ENCODE results near the gene GTPBP4.
"Not testable (repeated sequence)": the region's sequence is repeated elsewhere in the genome, so short reads cannot be mapped to it uniquely, and the experiment has no call there.

Gene GTPBP4

DNA sequence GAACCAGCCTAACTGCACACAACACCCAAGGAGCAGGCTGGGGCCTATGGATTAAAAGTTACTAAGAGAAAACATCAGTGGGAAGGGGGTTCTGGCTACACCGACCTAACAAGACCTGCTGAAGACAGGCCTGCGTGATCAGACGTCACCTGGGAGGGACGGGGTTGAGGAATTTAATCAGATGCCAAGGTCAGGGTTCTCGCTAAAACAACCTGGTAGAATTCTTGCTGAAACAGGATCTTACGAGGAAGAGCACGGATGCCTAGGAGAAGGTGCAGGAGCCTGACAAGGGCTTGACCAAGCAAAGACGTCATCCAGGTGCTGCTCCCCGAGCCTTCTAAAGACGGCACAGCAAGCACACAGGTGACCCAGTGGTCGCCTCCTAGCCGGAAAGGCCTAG, 35.9 kb downstream of the GTPBP4 start:
- no peak for DNase-seq (ENCODE audit: low read depth in 3 of 3)

DNA sequence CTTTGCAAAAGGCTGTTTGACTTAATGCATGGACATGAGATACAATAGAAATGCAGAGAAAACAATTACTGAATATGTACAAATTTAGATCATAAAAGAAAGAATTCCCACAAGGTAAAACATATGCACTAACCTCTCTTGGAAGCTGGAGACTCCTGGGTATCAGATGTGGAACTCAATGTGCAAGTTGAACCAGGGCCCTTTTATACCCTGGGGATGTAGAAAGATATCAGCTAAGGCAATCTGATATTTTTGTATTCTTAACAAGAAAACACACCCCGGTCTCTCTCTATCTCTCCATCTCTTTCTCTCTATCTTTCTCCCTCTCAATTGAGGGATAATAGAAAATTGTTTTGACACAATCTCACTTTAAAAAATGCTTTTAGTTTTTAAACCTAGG, 37.4 kb downstream of the GTPBP4 start, which contains the start of gene IDI2:
IDI2 (minus strand) TSS at position 177 of the 400 bp plus-strand sequence. CDS start 1,136 bp downstream, outside the sequence.
- DNase-seq (ENCODE audit: low read depth in 3 of 3): no peak

DNA sequence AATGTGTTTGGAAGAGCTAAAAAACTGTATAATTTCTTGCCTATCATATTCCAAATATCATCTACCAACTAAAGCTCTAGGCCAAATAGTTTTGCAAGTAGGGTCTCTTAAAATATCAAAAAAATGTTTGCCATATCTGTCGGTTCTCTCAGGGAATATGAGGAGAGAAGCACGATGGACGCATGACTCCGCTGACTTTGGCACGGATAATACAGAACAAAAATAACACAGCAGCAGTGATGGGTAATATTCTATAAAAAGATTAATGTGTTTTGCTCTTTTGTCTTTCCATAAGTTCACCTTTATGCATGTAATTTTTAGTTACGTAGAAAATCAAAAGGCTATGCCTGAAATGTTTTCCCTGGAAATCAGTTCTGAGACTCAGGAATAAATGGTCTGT, 38.3 kb downstream of the GTPBP4 start:
- no peak for DNase-seq (ENCODE audit: low read depth in 3 of 3)

DNA sequence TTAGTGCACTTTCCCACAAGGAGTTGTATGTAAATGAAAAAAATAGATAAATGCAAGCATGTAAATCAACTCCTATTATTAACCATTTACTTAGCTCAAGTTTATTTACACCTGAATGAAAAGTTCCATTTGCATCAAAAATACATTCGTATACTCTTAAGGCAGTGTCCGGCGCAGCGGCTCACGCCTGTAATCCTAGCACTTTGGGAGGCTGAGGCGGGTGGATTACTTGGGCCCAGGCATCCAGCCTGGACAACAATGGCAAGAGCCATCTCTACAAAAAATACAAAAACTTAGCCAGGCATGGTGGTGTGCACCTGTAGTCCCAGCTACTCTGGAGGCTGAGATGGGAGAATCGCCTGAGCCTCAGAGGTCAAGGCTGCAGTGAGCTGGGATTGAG, 41.6 kb downstream of the GTPBP4 start:
- DNase-seq (ENCODE audit: low read depth in 3 of 3): no peak

DNA sequence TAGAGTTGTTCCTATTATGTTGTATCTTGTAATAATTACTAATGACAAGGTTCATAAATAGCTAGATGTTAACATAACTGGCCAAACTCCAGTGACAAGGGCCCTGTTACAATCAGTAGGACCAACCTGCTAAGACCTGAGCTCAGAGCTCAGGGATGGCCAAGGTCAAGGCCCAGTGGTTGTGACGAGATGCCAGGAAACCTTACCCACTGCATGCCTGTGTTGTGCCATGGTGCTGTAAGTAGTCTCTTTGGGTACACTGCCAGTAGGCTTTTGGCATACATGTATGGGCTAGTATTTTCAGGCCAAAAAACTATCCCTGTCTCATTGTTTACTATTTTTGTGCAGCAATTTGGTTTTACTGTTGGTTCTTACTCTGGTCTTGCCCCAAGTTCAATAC, 45.4 kb downstream of the GTPBP4 start:
- DNase-seq (ENCODE audit: low read depth in 3 of 3): no peak

DNA sequence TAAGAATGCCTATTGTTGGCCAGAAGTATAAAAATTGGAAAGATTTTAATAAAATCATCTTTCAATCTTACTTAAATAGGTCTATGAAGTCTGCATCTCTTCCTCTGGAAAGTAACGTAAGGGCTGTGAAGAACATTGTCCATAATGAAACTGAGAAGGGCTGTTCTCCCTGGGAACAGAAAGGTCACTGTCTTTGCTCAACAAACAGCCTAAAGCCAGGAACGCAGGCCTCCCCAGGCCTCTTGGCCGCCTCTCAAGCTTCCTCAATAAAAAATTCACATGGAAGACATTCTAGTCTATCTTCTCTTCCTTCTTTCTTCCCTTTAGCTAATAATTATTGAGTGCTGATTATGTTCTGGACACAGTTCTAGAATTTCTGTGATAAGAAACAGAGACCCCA, 46.5 kb downstream of the GTPBP4 start:
- no peak for DNase-seq (ENCODE audit: low read depth in 3 of 3)

- DNase-seq (ENCODE audit: low read depth in 3 of 3): no peak
Observed at GRCh38 chr10:1035201-1035600, 47.0 kb downstream of the GTPBP4 start.

GRCh38 chr10:1036341-1036791, 48.1 kb downstream of the GTPBP4 start:
- DNase-seq (ENCODE audit: low read depth in 3 of 3): no peak

- DNase-seq (ENCODE audit: low read depth in 3 of 3): no peak
Observed at GRCh38 chr10:1037098-1037497, 48.9 kb downstream of the GTPBP4 start.

GRCh38 chr10:1038769-1039168, 50.5 kb downstream of the GTPBP4 start:
- DNase-seq (ENCODE audit: low read depth in 3 of 3): not testable (repeated sequence)

- DNase-seq (ENCODE audit: low read depth in 3 of 3): no peak
Observed at GRCh38 chr10:1040133-1040532, 51.9 kb downstream of the GTPBP4 start.

DNA sequence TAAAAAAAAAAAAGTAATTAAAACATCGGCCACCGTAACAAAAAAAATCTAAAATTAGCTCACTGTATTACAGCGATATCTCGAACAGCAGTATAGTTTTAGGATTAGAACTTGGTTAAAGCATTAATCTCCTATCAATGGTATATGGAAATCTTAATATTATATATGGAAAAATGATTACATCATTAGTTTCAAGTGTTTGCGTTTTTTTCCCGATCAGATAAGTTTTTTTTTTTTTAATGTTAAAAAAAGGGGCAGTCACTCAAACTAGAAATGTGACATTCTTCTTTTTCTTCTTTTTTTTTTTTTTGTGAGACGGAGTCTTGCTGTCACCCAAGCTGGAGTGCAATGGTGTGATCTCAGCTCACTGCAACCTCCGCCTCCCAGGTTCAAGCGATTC, 53.3 kb downstream of the GTPBP4 start:
- no peak for DNase-seq (ENCODE audit: low read depth in 3 of 3)

- DNase-seq (ENCODE audit: low read depth in 3 of 3): no peak
Observed at GRCh38 chr10:1043532-1043995, 55.3 kb downstream of the GTPBP4 start.

DNA sequence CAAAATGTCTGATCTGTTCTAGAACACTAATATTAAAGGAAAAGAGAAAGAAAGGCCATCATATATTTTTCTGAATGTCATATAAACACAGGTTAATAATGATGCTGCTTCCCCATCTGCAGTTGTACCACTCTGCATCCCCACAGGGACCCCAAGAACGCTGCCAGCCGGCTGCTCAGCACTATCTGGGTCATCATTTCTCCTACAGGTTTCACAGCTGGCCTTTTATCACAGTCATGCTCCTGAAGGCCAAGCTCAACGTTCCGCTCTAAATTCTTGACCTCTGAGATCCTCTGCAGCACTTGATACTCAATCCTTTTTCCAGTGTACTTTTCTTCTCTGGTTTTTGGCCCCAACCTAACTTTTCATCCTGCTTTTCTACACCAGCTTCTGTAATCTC, 55.9 kb downstream of the GTPBP4 start:
- DNase-seq (ENCODE audit: low read depth in 3 of 3): no peak

GRCh38 chr10:1044964-1045363, 56.7 kb downstream of the GTPBP4 start:
- DNase-seq (ENCODE audit: low read depth in 3 of 3): no peak

DNA sequence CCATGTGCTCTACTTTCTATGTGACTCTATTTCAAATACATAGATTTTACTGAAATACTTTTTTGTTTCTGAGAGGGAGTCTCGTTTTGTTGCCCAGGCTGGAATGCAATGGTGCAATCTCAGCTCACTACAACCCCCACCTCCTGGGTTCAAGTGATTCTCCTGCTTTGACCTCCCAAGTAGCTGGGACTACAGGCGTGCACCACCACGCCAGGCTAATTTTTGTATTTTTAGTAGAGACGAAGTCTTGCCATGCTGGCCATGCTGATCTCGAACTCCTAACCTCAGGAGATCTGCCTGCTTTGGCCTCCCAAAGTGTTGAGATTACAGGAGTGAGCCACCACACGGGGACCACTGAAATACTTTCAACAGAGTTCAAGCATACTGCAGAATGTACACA, 57.2 kb downstream of the GTPBP4 start:
- no peak for DNase-seq (ENCODE audit: low read depth in 3 of 3)

GRCh38 chr10:1047937-1048336, 59.7 kb downstream of the GTPBP4 start:
- DNase-seq (ENCODE audit: low read depth in 3 of 3): no peak

DNA sequence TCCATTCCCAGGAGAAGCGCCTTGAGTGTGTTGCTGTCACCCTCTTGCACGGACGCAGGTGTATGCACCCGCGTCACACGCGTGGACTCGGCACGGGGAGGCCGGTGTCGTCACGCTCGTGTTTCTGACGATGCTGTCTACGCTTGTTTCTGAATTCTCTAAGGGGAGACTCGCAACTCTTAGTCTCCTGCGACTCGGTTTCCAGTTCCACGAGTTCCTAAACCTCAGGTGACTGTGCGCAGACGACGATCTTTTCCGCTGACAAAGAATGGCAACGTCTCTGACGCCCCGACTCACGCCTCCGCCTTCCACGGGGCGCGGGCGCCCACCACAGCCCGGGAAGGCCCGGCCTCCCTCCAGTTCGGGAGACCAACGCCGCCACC, 60.1 kb downstream of the GTPBP4 start:
- DNase-seq (ENCODE audit: low read depth in 3 of 3): no peak

DNA sequence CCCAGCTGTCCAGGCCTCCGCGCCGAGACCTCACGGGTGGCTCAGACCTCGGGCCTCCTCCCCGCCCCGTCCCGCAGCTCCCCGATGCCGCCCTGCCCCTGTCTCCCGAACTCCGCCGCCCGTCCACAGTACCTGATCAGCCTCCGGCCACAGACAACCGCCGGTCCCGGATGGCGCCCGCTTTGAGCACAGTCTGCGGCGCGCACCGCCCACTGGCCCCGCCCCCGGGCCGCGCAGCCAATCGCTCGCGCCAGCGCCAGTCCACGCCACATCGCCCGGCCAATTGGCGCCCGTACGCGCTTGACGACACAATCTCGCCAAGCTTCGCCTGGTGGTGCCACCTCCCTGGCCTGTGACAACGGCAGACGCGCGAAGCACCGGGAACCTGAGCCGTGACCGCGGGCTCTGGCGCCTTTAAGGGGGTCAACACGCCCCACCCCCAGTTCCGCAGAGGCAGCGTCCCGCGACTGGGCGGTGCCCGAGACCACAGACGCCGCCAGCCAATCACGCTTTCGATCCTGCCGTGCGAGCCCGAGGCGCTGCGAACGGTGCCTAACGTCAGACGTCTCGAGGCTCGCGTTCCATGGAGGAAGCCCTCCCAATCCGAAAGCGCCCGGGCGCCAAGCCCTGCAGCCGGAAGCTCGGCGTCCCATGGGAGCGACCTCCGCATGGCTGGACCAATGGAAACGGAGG, 60.6 kb downstream of the GTPBP4 start, which contains the start of gene IDI1:
IDI1 (minus strand) TSS at position 388 of the 693 bp plus-strand sequence; CDS start at position 272, 116 bp downstream.
- peak; percentile 89 to 95 (median 92) for DNase-seq (ENCODE audit: low read depth in 3 of 3)

DNA sequence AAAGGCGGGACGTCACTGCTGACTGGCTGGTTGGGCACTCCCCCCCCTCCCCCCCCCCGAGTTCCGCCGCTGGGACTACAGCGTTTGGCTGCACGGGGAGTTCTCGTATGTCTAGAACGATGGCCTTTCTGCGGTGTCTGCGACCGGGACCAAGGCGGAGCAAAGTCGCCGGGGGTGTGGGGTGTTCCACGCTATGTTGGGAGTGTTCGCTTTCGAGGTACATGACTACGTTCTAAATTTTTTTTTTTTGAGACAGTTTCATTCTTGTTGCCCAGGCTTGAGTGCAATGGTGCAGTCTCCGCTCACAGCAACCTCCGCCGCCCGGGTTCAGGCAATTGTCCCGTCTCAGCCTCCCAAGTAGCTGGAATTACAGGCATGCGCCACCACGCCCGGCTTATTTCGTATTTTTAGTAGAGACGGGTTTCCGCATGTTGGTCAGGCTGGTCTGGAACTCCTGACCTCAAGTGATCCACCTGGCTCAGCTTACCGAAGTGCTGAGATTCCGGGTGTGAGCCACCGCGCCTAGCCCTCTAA, 61.3 kb downstream of the GTPBP4 start:
- DNase-seq (ENCODE audit: low read depth in 3 of 3): no peak

DNA sequence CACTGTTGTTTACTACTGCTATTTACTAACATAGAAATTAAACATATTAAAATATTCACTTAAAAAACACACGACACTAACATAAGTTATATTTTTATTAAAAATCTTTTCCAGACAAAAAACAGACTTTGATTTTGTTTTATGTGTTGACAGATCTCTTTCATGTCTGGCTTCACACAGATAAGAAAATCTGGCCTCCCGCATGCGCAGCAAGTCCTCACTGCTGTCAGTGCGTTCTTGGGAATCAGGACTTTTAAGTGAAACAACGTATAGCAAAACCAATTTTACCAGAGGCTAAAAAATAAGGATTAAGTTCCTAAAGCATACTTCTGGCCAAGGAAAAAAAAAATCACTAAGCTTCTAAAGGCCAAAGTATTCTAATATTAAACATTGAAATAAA, 61.9 kb downstream of the GTPBP4 start:
- DNase-seq (ENCODE audit: low read depth in 3 of 3): no peak

GRCh38 chr10:1050554-1050953, 62.3 kb downstream of the GTPBP4 start:
- DNase-seq (ENCODE audit: low read depth in 3 of 3): peak in 1 of 3 experiments; percentile 35

- no peak for DNase-seq (ENCODE audit: low read depth in 3 of 3)
Observed at GRCh38 chr10:1054684-1055083, 66.5 kb downstream of the GTPBP4 start.

Measured in stimulated activated CD4-positive, alpha-beta T cell treated with anti-CD3 and anti-CD28 coated beads, TNF-alpha, amount 100 ng/mL, for 24 hours (primary cell).